ENCODE data around the gene PGAP1.

The PGAP1 gene

DNA sequence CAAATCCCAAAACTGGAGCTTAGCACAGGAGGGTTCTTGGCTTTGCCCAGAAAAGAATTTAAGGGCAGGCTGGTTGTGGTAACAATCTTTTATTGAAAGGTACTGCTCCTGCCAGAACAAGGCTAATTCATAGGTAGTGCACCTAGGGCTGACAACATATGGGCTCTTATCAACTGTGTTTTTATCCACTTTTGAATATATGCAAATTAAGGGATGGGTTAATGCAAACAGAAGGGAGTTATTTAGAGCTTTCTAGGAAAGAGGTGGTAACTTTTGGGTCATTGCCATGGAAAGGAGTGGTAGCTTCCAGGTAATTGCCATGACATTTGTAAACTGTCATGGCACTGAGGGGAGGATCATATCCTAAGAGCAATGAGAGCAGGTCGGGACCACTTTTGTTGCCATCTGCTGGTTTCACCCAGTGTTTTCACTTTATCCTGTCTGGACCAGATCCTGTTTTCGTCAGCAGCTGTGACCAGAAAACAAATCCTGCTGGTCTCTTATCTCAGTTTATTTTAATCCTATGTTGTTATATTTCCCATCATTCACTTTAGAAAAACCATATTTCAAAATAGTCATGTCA, 118.3 kb downstream of the PGAP1 start:
- peak; percentile 10 for DNase-seq (ENCODE audit: low spot score)

- DNase-seq (ENCODE audit: low spot score), result no peak
Measured at GRCh38 chr2:196804381-196804780, 122.1 kb downstream of the PGAP1 start.

- no peak for DNase-seq (ENCODE audit: low spot score)
Measured at GRCh38 chr2:196802401-196802800, 124.1 kb downstream of the PGAP1 start.

- no peak for DNase-seq (ENCODE audit: low spot score)
Measured at GRCh38 chr2:196801674-196802261, 124.7 kb downstream of the PGAP1 start.

- no peak for DNase-seq (ENCODE audit: low spot score)
Measured at GRCh38 chr2:196798980-196799379, 127.5 kb downstream of the PGAP1 start.

- no peak for DNase-seq (ENCODE audit: low spot score)
Measured at GRCh38 chr2:196792865-196793264, 133.6 kb downstream of the PGAP1 start.

DNA sequence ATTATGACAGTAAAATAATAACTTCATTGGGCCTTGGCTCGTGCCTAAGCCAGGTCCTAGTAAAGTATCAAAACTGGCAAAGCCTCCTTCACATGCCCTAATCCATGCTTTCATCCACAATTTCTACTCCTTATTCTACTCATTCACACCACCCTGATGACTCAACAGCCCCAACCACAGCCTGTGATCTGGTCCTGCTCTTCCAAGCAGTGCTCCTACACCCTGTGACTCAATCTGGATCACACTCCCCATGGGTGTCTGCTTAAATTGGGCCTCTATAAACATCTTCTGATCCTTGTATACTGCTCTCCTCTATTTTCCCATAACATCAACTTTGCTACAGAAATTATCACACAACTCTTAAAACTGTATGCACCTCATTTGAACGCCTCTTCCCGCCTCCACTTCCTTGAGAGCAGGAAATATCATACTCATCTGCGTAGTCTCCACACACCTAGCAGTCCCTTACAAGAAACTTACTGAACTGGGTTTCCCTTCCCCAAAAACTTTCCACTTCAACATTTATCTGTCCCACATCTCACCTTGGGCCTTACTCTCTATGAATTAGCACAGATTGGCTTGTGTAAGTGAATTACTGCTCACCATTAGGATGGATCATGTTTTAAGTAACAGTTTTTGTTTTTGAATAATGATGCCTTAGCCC, 142.9 kb downstream of the PGAP1 start:
- no peak for DNase-seq (ENCODE audit: low spot score)

Small RNA genes within 50 kb of the gene (small RNA-seq; reads per million reads assigned to genes)
- gene AC012486.1, result 0 reads per million in 2 experiments

Data from SK-N-DZ (cell line).